ENCODE results near the gene EMILIN1. TPM values are rescaled to one million over a fixed set of nuclear protein-coding genes. Genes with fewer than 3 reads are reported as not detected.

The EMILIN1 gene
- total and polyA plus RNA-seq, 2 of the 8 experiments (the other 6 are each of a cell fraction or from before 2014, with no cell fraction given): 1.9 to 3.0 TPM

GRCh38 chr2:27050281-27050995 is 28.0 kb upstream of the EMILIN1 start (continued):
- TF ChIP-seq CTBP2 (IDR thresholded peaks at IDR 0.05; ENCODE audit: borderline replicate concordance, insufficient read depth, insufficient read length, low read length) (no peak), EGR1 (IDR thresholded peaks at IDR 0.05; ENCODE audit: borderline replicate concordance, low read depth, low read length) (0 out of 2 replicates have a peak, but pooled peaks have one; percentile 4)

All from H1 (cell line).